HG03025 (cell line): ENCODE measurements around the gene C1QL3.

Experiments
- ATAC-seq: cut with Tn5 transposase; IDR thresholded peaks from one replicate; pipeline ENCODE4 v1.9.1; 2021; ENCODE audit warnings: mild to moderate bottlenecking, moderate library complexity; ENCODE audit not compliant: unreplicated experiment, low FRiP score

C1QL3 gene

GRCh38 chr10:16497911-16498310 lies 23.8 kb downstream of the C1QL3 start:
- ATAC-seq, result no peak

- no peak for ATAC-seq
Measured at GRCh38 chr10:16493884-16494536, 27.7 kb downstream of the C1QL3 start.

GRCh38 chr10:16491933-16492332 lies 29.7 kb downstream of the C1QL3 start:
- ATAC-seq, result no peak

- no peak for ATAC-seq
Measured at GRCh38 chr10:16490511-16490910, 31.2 kb downstream of the C1QL3 start.

- no peak for ATAC-seq
Measured at GRCh38 chr10:16483241-16483917, 38.3 kb downstream of the C1QL3 start.

- ATAC-seq, result no peak
Measured at GRCh38 chr10:16481052-16481728, 40.5 kb downstream of the C1QL3 start.

GRCh38 chr10:16478801-16479200 lies 42.9 kb downstream of the C1QL3 start:
- ATAC-seq, result no peak

- ATAC-seq, result no peak
Measured at GRCh38 chr10:16477757-16478156, 43.9 kb downstream of the C1QL3 start.

- no peak for ATAC-seq
Measured at GRCh38 chr10:16472828-16473227, 48.9 kb downstream of the C1QL3 start.

GRCh38 chr10:16470747-16471146 lies 50.9 kb downstream of the C1QL3 start:
- ATAC-seq, result no peak

GRCh38 chr10:16466001-16466400 lies 55.7 kb downstream of the C1QL3 start:
- ATAC-seq, result no peak
